Stimulated activated naive B cell treated with anti-CD40 and anti-IgM and Interleukin-4, amounts not matched to agents 10 μg/mL and 1 μg/mL and 100 μg/mL, for 72 hours (primary cell): ENCODE results near the gene MSMB.
"Not testable (repeated sequence)": the region's sequence is repeated elsewhere in the genome, so short reads cannot be mapped to it uniquely, and the experiment has no call there.

Experiments
- ATAC-seq, 2 donors: fragments of 150-1000 bp; cut with Tn5 transposase; replicated peaks; 2 replicates each; pipeline ENCODE4 v1.10.0; 2021; ENCODE audit warnings: moderate library complexity in 1 of 2
- DNase-seq: peaks from one replicate; pipeline ENCODE4 v3.0.0; 2021
- H3K27ac Mint-ChIP-seq: one replicate; pipeline ENCODE4 v1.8.0; 2022; ENCODE audit warnings: mild to moderate bottlenecking, mixed read lengths
- H3K27me3 Mint-ChIP-seq, 2 donors: one replicate each; pipeline ENCODE4 v1.8.0; 2022; ENCODE audit warnings: mixed read lengths in 2 of 2
- H3K36me3 Mint-ChIP-seq, 2 donors: one replicate each; pipeline ENCODE4 v1.8.0; 2022; ENCODE audit warnings: mixed read lengths in 2 of 2, mild to moderate bottlenecking in 1 of 2
- H3K4me1 Mint-ChIP-seq, 2 donors: one replicate each; pipeline ENCODE4 v1.8.0; 2022; ENCODE audit warnings: mixed read lengths in 2 of 2, mild to moderate bottlenecking in 1 of 2
- H3K4me3 Mint-ChIP-seq, 2 donors: one replicate each; pipeline ENCODE4 v1.8.0; 2022; ENCODE audit warnings: mild to moderate bottlenecking in 2 of 2, mixed read lengths in 2 of 2, moderate library complexity in 1 of 2
- H3K9me3 Mint-ChIP-seq, 2 donors: one replicate each; pipeline ENCODE4 v1.8.0; 2022; ENCODE audit warnings: mixed read lengths in 2 of 2, mild to moderate bottlenecking in 1 of 2

MSMB gene

DNA sequence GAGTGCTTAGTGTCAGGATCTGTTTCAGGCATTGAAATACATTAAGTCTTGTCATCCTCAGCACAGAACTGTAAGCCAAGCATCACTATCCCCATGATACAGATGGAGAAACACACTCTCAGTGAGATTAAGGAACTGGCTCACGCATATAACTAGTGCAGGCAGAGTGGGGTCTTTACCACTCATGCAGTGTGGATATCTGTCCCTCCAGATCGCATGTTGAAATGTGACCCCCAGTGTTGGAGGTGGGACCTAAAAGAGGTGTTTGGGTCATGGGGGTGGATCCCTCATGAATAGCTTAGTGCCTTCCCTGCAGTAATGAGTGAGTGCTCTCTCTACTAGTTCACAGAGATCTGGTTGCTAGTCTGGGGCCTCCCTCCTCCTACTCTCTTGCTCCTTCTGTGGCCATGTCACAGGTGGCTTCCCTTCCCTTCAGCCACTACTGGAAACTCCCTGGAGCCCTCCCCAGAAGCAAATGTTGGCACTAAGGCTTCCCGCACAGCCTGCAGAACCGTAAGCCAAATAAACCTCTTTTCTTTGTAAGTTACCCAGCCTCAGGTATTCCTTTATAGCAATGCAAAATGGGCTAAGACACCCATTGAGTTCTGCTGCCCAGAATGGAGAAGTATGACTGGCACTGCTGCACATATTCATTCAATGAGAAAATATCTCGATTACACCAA, 31.8 kb upstream of the MSMB start:
- ATAC-seq, result peak in 1 of 2 donors; percentile 41
- Mint-ChIP-seq H3K27me3 (no peaks in the 10 kb centered on the region), H3K27ac (no peak overlapping the region), H3K9me3 (peaks cover 0 to 4% of the 10 kb centered on the region in 2 donors), H3K4me1 (peaks cover 0 to 8% of the 10 kb centered on the region in 2 donors), H3K36me3 (no peaks in the 10 kb centered on the region), H3K4me3 (no peak overlapping the region)
- no peak for DNase-seq

DNA sequence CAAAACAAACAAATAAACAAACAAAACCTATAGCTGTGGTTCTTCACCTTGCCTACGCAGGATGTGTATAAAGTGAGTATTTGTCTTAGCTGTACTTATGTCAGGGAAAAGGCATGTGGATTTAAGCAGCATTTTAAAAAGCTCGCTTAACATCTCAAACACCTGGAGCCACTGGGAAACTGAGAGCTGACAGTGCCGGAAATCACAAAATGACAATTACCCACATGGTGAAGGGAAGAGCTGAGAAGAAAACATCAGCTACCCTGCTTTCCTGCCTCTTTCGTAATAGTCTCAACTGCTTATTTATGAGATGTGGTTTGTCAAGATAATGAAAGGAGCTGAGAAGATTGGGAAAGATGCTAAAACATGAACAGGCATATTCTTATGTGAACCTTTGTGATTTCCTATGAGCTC, 31.1 kb upstream of the MSMB start:
- H3K27ac Mint-ChIP-seq, result no peak overlapping the region
- H3K27me3 Mint-ChIP-seq, result no peaks in the 10 kb centered on the region
- DNase-seq (no peak), ATAC-seq (no peak)
- H3K4me3 Mint-ChIP-seq, result no peak overlapping the region
- H3K36me3 Mint-ChIP-seq, result no peaks in the 10 kb centered on the region
- no peaks in the 10 kb centered on the region for H3K9me3 Mint-ChIP-seq
- H3K4me1 Mint-ChIP-seq, result peaks cover 0 to 8% of the 10 kb centered on the region in 2 donors

DNA sequence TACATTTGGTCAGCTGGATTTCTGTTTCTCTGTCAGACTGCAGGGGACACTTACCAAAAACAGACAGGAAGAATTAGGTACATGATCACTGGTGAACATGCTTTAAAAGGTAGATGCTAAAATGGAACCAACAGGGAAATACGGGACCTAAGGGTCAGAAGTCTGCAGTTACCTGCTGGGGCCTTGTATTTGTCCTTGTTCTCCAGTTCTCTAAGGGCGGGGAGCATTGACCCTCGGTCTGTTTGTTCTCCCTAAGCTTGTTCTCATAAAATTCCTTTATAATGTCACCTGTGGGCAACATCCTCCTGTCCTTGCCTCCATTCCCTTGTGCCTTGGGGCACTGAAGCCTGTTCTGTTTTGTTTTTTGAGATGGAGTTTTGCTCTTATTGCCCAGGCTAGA, 29.8 kb upstream of the MSMB start:
- Mint-ChIP-seq H3K27me3 (no peaks in the 10 kb centered on the region), H3K36me3 (no peaks in the 10 kb centered on the region), H3K4me3 (no peak overlapping the region), H3K9me3 (no peaks in the 10 kb centered on the region), H3K27ac (no peak overlapping the region), H3K4me1 (peaks cover 0 to 8% of the 10 kb centered on the region in 2 donors)
- ATAC-seq, result no peak
- DNase-seq, result no peak

DNA sequence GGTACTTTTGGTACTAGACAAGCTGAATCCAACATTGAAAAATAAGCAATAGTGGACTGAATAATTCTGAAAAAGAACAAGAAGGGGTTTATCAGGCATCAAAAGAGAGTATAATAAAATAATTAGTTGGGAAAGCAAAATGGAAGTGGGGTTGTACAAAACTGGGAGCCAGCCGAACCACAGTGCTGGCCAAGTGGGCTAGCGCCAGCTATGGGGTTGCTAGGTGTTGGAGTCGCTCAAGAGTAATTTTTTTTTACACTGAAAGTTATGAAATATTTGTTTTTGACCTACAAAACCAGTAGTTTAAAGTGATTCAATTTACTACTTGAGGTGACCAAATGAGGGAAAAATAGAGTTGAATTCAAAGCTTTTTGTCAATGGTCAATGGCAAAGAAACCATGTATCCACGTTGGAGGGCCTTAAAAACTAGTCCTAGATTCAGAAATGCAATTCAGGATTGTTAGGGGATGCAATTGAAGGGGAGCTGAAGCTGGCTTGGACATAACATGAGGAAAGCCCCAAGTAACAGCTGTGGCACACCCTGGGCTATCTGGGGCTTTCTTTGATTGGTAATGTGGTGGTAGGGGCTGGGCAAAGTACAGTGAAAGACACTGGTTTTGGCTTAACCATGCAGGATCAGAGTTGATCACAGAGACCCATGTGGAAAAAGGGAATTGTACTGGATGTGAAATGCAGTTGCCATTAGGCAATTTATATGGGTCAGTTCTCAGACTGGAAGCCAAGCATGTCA, 28.3 kb upstream of the MSMB start:
- Mint-ChIP-seq H3K4me3 (no peak overlapping the region), H3K36me3 (no peaks in the 10 kb centered on the region), H3K27ac (no peak overlapping the region), H3K27me3 (no peaks in the 10 kb centered on the region), H3K9me3 (no peaks in the 10 kb centered on the region), H3K4me1 (peaks cover 0 to 5% of the 10 kb centered on the region in 2 donors)
- DNase-seq, result no peak
- ATAC-seq, result no peak

DNA sequence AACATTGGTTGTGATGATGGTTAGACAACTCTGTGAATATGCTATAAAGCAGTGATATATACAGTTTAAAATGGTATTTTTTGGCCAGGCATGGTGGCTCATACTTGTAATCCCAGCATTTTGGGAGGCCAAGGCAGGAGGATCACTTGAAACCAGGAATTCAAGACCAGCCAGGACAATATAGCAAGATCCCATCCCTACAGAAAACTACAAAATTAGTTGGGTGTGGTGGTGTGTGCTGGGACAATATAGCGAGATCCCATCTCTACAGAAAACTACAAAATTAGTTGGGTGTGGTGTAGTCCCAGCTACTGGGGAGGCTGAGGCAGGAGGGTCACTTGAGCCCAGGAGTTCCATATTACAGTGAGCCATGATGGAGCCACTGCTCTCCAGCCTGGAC, 27.5 kb upstream of the MSMB start:
- Mint-ChIP-seq H3K4me3 (no peak overlapping the region), H3K9me3 (no peaks in the 10 kb centered on the region), H3K4me1 (peaks cover 0 to 5% of the 10 kb centered on the region in 2 donors), H3K27ac (no peak overlapping the region), H3K27me3 (no peaks in the 10 kb centered on the region), H3K36me3 (no peaks in the 10 kb centered on the region)
- ATAC-seq (no peak), DNase-seq (no peak)

DNA sequence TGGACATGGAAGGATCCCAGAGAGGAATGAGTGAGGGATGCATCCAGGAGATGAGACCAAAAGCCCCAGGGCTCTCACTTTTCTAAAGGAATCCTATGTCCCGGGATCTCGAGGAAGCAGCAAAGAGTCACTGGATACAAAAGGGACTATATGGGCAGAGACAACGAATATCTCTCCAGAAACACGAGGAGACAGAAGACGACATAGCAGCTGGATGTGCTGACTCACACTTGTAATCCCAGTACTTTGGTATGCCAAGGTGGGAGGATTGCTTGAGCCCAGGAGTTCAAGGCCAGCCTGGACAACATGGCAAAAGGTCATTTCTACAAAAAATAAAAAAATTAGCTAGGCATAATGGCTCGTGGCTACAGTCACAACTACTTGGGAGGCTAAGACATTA, 24.7 kb upstream of the MSMB start:
- Mint-ChIP-seq H3K27me3 (no peaks in the 10 kb centered on the region), H3K4me3 (no peak overlapping the region), H3K4me1 (no peaks in the 10 kb centered on the region), H3K27ac (no peak overlapping the region), H3K9me3 (no peaks in the 10 kb centered on the region), H3K36me3 (no peaks in the 10 kb centered on the region)
- DNase-seq (no peak), ATAC-seq (no peak)

DNA sequence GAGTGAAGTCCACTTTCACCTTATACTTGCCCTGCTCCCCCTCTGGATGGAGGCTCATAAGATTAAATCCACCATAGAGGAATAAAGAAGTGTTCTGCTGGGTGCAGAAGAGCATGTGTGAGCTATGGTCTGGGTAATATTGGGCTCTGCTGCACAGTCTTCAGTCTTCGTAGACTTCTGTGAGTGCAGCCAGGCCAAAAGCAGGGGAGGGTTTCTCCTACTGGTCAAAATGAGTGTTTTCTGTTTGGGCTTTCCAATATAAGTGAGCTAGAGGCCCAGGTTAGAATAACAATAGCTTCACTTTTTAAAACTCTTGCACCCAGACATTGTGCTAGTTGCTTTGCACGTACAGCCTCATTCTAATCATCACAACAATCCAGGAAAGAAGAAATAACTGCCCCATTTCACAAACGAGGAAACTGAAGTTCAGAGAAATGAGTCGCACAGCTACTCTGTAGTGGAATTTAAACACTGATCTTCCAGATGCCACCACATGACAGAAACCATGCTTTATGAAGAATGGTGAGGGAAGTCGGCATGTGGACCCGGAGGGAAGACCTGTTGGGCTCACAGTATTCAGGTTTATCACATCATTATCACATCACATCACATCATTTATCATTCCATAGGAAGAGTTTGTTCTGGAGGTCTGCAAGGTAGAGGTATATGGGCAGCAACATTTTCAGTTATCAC, 23.8 kb upstream of the MSMB start:
- H3K27ac Mint-ChIP-seq, result no peak overlapping the region
- no peak for DNase-seq
- no peak overlapping the region for H3K4me3 Mint-ChIP-seq
- H3K27me3 Mint-ChIP-seq, result no peaks in the 10 kb centered on the region
- no peaks in the 10 kb centered on the region for H3K4me1 Mint-ChIP-seq
- ATAC-seq, result no peak
- H3K9me3 Mint-ChIP-seq, result no peaks in the 10 kb centered on the region
- no peaks in the 10 kb centered on the region for H3K36me3 Mint-ChIP-seq

DNA sequence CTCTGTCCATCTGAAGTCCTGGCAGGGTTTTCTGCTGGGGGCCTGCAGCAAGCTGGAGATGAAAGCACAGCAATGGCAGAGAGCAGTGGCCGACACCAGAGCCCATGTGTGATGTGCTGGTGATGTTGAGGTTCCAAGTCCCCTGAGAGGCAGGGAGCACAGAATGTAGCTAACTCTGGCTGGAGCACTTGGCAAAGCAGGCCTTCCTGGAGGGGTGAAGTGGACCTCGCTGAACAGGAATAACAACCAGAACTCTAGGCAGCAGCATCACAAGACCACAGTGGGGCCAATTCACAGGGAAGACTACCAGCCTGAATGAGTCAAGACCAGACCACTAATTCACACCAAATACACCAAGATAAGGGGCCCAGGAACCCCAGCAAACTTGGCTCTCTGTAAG, 22.8 kb upstream of the MSMB start:
- DNase-seq, result no peak
- no peak overlapping the region for H3K27ac Mint-ChIP-seq
- ATAC-seq, result no peak
- no peaks in the 10 kb centered on the region for H3K36me3 Mint-ChIP-seq
- H3K27me3 Mint-ChIP-seq, result no peaks in the 10 kb centered on the region
- H3K9me3 Mint-ChIP-seq, result no peaks in the 10 kb centered on the region
- H3K4me1 Mint-ChIP-seq, result no peaks in the 10 kb centered on the region
- H3K4me3 Mint-ChIP-seq, result no peak overlapping the region

DNA sequence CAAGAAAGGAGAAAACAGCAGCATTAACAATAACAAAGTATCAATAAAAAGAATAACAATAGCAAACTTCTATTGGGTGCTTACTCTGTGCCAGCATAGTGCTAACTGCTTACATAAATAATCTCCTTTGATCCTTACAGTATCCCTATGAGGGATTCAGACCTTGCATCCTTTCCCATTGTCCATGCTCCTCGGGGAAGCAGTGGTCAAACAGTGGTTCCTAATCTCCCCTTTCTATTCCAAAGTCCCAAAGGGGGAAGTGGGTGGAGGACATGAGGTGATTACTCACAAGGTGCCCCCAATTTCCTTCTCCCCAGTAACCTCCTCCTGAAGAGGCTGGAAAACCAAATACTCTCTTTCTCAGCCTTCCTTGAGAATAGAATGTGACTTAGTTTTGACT, 22.0 kb upstream of the MSMB start:
- Mint-ChIP-seq H3K9me3 (no peaks in the 10 kb centered on the region), H3K4me3 (no peak overlapping the region), H3K27ac (peak overlapping the region; percentile 48), H3K36me3 (no peaks in the 10 kb centered on the region), H3K27me3 (peaks cover 0 to 4% of the 10 kb centered on the region in 2 donors), H3K4me1 (no peaks in the 10 kb centered on the region)
- DNase-seq, result no peak
- ATAC-seq, result no peak

DNA sequence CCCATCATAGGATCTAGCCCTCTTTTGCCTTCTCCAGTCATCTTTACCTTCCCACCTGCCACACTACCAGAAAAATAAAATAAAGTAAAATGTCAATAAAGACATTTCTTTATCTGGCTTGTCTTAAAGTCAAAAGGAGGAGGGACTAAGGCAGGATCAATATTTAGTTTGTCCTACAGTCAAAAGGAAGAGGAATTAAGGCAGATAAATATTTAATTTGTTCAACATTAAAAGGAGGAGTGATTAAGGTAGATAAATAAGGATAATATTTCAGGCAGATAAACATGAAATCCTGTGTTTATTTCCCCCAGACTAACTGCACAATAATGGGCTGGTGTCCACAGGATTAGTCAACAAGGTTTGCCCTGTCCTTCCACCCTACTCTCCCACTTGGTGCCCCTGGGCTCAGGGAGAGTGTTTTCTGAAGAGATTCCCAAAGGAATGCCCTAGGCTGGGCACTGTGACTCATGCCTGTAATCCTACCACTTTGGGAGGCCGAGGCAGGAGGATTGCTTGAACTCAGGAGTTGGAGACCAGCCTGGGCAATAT, 18.3 kb upstream of the MSMB start:
- H3K27ac Mint-ChIP-seq, result no peak overlapping the region
- no peaks in the 10 kb centered on the region for H3K4me1 Mint-ChIP-seq
- no peaks in the 10 kb centered on the region for H3K9me3 Mint-ChIP-seq
- H3K4me3 Mint-ChIP-seq, result no peak overlapping the region
- DNase-seq (no peak), ATAC-seq (no peak)
- H3K27me3 Mint-ChIP-seq, result peaks cover 0 to 7% of the 10 kb centered on the region in 2 donors
- no peaks in the 10 kb centered on the region for H3K36me3 Mint-ChIP-seq

DNA sequence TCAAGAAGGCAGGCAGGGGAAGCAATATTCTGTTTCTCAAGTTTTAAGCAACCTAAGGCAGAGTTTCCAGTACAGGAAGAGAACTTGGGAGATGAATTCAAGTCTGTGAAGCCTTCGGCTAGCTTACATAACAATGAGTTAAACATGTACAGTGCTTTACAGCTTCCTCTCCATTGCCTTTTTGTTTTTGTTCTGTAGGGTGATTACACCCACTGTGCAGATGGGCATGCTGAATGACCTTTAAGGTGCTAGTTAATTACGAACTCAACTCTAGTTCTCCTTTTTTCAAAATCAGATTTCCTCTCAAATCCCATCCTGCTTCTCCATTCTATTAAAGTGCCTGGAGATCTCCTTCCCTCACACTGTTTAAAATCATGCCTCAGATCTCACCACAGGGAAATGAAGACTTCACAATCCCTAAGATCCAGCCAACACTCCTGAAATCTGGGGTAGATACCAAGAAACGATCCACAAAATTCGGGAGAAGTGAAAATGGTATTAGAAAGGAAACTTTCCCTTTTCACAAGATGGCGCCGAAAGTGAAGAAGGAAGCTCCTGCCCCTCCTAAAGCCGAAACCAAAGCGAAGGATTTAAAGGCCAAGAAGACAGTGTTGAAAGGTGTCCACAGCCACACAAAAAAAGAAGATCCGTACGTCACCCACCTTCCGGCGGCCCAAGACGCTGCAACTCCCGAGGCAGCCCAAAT, 16.8 kb upstream of the MSMB start:
- Mint-ChIP-seq H3K36me3 (no peaks in the 10 kb centered on the region), H3K9me3 (no peaks in the 10 kb centered on the region), H3K27ac (no peak overlapping the region), H3K4me3 (no peak overlapping the region), H3K27me3 (peaks cover 0 to 7% of the 10 kb centered on the region in 2 donors), H3K4me1 (no peaks in the 10 kb centered on the region)
- ATAC-seq (no peak), DNase-seq (no peak)

DNA sequence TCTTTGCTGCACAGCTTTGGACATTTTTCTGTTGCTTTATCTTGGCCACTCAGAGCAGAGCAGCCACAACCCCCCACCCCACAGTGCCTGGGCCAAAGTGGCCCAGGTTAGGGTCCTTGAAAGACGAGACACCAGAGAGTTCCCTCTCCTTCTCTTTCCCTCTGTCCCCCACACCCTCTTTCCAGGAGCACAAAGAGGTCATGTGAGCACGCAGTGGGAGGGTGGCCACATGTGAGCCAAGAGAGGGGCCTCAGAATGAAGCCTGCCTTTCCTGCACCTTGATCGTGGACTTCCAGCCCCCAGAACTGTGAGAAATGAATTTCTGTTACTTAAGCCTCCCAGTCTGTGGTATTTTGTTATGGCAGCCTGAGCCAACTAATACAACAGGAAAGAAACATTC, 14.6 kb upstream of the MSMB start:
- Mint-ChIP-seq H3K4me1 (no peaks in the 10 kb centered on the region), H3K9me3 (peaks cover 4 to 5% of the 10 kb centered on the region in 2 donors), H3K36me3 (peaks cover 3 to 7% of the 10 kb centered on the region in 2 donors), H3K27ac (no peak overlapping the region), H3K4me3 (no peak overlapping the region), H3K27me3 (peaks cover 3 to 7% of the 10 kb centered on the region in 2 donors)
- no peak for DNase-seq
- ATAC-seq, result no peak

DNA sequence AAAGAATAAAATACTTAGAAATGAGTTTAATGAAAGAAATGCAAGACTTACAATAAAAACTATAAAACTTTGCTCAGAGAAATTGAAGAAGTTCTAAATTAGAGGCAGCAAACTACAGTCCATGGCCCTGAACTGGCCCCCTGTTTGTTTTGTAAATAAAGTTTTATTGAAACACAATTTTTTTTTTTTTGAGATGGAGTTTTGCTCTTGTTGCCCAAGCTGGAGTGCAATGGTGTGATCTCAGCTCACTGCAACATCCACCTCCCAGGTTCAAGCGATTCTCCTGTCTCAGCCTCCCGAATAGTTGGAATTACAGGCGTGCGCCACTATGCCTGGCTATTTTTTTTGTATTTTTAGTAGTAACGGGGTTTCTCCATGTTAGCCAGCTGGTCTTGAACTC, 11.9 kb upstream of the MSMB start:
- not testable (repeated sequence) for H3K9me3 Mint-ChIP-seq, H3K27me3 Mint-ChIP-seq, ATAC-seq

DNA sequence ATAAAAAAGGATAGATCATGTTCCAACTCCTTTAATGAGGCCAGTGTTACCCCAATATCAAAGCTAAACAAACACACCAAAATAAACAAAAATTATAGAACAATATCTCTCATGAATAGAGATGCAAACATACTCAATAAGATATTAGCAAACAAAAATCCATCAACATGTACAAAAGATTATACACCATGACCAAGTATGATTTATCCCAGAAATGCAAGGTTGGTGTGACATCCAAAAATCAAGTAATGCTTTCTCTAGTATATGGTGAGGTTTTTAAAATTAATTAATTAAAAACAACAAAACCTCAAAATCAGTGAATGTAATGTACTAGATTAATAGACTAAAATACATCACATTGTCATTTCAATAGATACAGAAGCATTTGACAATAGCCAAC, 11.0 kb upstream of the MSMB start:
- Mint-ChIP-seq H3K36me3 (peaks cover 3 to 7% of the 10 kb centered on the region in 2 donors), H3K27me3 (peaks cover 0 to 8% of the 10 kb centered on the region in 2 donors), H3K9me3 (peaks cover 4 to 5% of the 10 kb centered on the region in 2 donors), H3K27ac (no peak overlapping the region), H3K4me3 (no peak overlapping the region), H3K4me1 (no peaks in the 10 kb centered on the region)
- no peak for DNase-seq
- ATAC-seq, result no peak

More for the DNA sequence above, 11.9 kb upstream of the MSMB start:
- H3K27ac Mint-ChIP-seq, H3K4me1 Mint-ChIP-seq, H3K36me3 Mint-ChIP-seq, H3K4me3 Mint-ChIP-seq, DNase-seq: not testable (repeated sequence)
